Neural cell (in vitro differentiated cells): ENCODE measurements around the gene DNMT3A.

Source experiments
- POLR2AphosphoS5 ChIP-seq: IDR thresholded peaks from 2 replicates; pipeline ENCODE4 v1.6.1; 2012
- SMC3 ChIP-seq: fragments of 450-650 bp; conservative IDR thresholded peaks from 2 replicates; pipeline ENCODE4 v1.6.1; 2014; ENCODE audit warnings: antibody characterized with exemption, mild to moderate bottlenecking, moderate library complexity; ENCODE audit not compliant: poor library complexity

DNA sequence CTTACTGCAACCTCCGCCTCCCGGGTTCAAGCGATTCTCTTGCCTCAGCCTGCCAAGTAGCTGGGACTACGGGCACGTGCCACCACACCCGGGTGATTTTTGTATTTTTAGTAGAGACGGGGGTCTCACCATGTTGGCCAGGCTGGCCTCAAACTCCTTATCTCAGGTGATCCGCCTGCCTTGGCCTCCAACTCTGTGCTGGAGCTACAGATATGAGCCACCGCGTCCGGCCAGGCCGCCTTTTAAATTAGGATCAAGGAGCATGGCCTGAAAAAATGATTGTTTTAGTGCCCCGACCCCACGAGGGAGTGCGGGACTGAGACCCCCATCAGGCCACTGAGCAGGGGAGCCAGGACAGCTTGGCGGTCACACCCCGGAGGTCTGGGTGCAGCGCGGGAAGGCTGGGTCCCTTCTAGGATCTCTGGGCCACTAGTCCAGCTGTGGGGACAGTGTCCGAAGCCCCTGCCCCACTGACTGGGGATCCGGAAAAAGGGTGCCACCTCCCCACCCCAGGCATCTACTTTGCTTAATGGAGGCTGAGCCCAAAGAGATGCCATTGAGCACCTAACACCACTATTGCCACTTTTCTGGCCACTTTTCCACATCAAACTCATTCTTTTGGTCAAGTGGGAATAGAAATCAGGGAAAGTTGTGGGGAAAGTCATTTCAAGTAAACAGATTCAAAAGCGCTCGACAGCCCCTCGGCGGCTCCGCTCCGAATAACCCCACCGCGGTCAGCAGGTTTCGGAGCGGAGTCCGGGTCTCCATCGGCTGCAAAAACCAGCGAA, 19.7 kb upstream of the DNMT3A start:
- no peak for TF ChIP-seq POLR2AphosphoS5
- no peak for TF ChIP-seq SMC3
